Mammary epithelial cell (primary cell): ENCODE data around the gene TMEM161A.

Experiments used
- EZH2 ChIP-seq: IDR thresholded peaks from 2 replicates; pipeline ENCODE4 v1.6.1; 2012; ENCODE audit warnings: low read length, inconsistent platforms, borderline replicate concordance
- TF ChIP-seq, protein P1 (sequence below), 2 donors: IDR thresholded peaks in 1 of 2; conservative IDR thresholded peaks in 1 of 2; 2 replicates each; pipeline ENCODE4 v1.5.1; 2011 to 2012; ENCODE audit warnings: inconsistent platforms in 2 of 2, low read length in 2 of 2, mild to moderate bottlenecking in 2 of 2, control low read depth in 1 of 2, low read depth in 1 of 2; ENCODE audit not compliant: insufficient read depth in 1 of 2; ENCODE audit errors: extremely low read depth in 1 of 2

DNA sequence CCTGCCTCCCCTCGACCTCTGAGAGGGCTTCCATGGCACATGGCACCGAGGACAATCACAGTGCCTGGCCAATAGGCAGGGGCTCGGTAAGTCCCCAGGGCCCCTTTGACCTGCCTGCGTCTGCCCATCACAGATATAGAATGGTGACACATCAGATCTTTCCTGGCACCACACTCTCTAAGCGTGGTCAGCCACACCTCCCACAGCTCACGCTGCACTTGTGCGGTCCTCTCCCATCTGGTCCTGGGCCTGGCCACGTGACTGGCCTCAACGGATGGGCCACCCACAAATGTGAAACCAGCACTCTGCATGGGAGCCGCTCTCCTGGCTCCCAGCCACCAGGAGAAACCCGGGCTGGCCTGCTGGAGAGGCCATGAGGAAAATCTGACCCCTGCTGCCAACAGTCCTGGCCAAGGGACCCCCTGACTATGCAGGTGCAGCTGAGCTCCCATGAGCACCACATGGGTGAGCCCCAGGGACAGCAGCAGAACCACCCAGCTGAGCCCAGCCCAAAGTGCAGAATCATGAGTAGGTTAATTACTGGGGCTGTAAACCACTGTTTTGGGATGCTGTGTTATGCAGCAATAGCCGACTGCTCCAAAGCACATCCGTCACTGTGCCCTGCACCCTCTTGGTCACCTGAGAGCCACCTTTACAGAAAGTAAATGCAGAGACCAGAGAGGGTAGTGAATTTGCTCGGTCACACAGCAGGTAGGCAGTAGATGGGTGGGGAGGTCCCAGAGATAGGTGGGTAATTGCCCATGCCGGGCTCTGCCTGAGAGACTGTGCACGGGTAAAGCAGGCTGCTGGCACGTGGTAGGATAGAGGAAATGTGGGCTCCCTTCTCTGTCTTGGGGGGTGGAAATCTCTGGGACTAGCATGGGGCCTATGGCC lies 41.5 kb upstream of the TMEM161A start:
- TF ChIP-seq, protein P1, sequence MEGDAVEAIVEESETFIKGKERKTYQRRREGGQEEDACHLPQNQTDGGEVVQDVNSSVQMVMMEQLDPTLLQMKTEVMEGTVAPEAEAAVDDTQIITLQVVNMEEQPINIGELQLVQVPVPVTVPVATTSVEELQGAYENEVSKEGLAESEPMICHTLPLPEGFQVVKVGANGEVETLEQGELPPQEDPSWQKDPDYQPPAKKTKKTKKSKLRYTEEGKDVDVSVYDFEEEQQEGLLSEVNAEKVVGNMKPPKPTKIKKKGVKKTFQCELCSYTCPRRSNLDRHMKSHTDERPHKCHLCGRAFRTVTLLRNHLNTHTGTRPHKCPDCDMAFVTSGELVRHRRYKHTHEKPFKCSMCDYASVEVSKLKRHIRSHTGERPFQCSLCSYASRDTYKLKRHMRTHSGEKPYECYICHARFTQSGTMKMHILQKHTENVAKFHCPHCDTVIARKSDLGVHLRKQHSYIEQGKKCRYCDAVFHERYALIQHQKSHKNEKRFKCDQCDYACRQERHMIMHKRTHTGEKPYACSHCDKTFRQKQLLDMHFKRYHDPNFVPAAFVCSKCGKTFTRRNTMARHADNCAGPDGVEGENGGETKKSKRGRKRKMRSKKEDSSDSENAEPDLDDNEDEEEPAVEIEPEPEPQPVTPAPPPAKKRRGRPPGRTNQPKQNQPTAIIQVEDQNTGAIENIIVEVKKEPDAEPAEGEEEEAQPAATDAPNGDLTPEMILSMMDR (conservative IDR thresholded peaks at IDR 0.05 in 1 of 2, IDR thresholded peaks at IDR 0.05 in 1 of 2; ENCODE audit: extremely low read depth in 1 of 2, insufficient read depth in 1 of 2, low read depth in 1 of 2, low read length in 2 of 2), result no peak
- no peak for TF ChIP-seq EZH2
